Occipital lobe (tissue), 1 donor: ENCODE results near the gene CXCL13. TPM values are rescaled to one million over a fixed set of nuclear protein-coding genes. Genes with fewer than 3 reads are reported as not detected.

Source experiments
- total RNA-seq: library from RNA; depleted of rRNA; stranded (reverse); fragments of >200 nt; gene quantifications from one replicate; pipeline ENCODE4 v1.2.3, GENCODE V29; 2014

Gene CXCL13
- total RNA-seq, 1 donor from 2014 or later, result not detected

Other genes with a start within 250 kb of the CXCL13 start
- gene CNOT6L, start 213.5 kb downstream of the CXCL13 start, total RNA-seq, result 49.4 TPM